ENCODE data around the gene MBOAT1. TPM values are rescaled to one million over a fixed set of nuclear protein-coding genes. Genes with fewer than 3 reads are reported as not detected.
A peak's percentile ranks its signal among the peaks of the same experiment; 100 is the strongest.

MBOAT1 gene
- total and polyA plus RNA-seq, 11 donors, result 2.1 to 14.4 (median 3.3) TPM

GRCh38 chr6:20170455-20171148, 41.7 kb downstream of the MBOAT1 start:
- intact Hi-C loops (cut with DNase I), result no loop called here
- Histone ChIP-seq H3K27ac (peak overlapping the region in 1 of 12 donors; percentile 43), H3K4me3 (no peak overlapping the region), H3K4me1 (peaks cover 0 to 56% (median 12%) of the 10 kb centered on the region in 12 donors), H3K27me3 (no peaks in the 10 kb centered on the region), H3K9me3 (no peaks in the 10 kb centered on the region), H3K36me3 (no peaks in the 10 kb centered on the region)
- no peak for TF ChIP-seq POLR2A (IDR thresholded peaks at IDR 0.05)
- TF ChIP-seq, protein P1, sequence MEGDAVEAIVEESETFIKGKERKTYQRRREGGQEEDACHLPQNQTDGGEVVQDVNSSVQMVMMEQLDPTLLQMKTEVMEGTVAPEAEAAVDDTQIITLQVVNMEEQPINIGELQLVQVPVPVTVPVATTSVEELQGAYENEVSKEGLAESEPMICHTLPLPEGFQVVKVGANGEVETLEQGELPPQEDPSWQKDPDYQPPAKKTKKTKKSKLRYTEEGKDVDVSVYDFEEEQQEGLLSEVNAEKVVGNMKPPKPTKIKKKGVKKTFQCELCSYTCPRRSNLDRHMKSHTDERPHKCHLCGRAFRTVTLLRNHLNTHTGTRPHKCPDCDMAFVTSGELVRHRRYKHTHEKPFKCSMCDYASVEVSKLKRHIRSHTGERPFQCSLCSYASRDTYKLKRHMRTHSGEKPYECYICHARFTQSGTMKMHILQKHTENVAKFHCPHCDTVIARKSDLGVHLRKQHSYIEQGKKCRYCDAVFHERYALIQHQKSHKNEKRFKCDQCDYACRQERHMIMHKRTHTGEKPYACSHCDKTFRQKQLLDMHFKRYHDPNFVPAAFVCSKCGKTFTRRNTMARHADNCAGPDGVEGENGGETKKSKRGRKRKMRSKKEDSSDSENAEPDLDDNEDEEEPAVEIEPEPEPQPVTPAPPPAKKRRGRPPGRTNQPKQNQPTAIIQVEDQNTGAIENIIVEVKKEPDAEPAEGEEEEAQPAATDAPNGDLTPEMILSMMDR (IDR thresholded peaks at IDR 0.05), result no peak
- DNase-seq (no peak), ATAC-seq (no peak)
- 85 to 94% (median 93%) methylated on average over 4 of the region's 4 CpGs for WGBS, 4 donors

GRCh38 chr6:20169786-20170185, 42.5 kb downstream of the MBOAT1 start:
- Histone ChIP-seq H3K27me3 (no peaks in the 10 kb centered on the region), H3K4me3 (no peak overlapping the region), H3K27ac (peak overlapping the region in 9 of 12 donors; percentile 10 to 61 (median 47)), H3K9me3 (no peaks in the 10 kb centered on the region), H3K36me3 (no peaks in the 10 kb centered on the region), H3K4me1 (peaks cover 0 to 55% (median 12%) of the 10 kb centered on the region in 12 donors)
- intact Hi-C loops (cut with DNase I), result loop anchor here in 1 of 10 donors (5.0 kb wide), 1 partner anchor 43 kb away; the partner anchor contains the start of gene MBOAT1
- 58 to 73% (median 70%) methylated on average over 2 of the region's 2 CpGs for WGBS, 4 donors
- DNase-seq (no peak), ATAC-seq (peak in 1 of 4 donors; percentile 17)
- no peak for TF ChIP-seq POLR2A (IDR thresholded peaks at IDR 0.05)
- TF ChIP-seq, protein P1 (IDR thresholded peaks at IDR 0.05), result no peak

GRCh38 chr6:20169119-20169557, 43.1 kb downstream of the MBOAT1 start:
- WGBS, 4 donors, result 38 to 51% (median 44%) methylated on average over 2 of the region's 2 CpGs
- H3K4me3 ChIP-seq, result no peak overlapping the region

GRCh38 chr6:20168690-20169089, 43.6 kb downstream of the MBOAT1 start:
- DNase-seq (no peak), ATAC-seq (no peak)
- Histone ChIP-seq H3K36me3 (peaks cover 0 to under 1% (median 0%) of the 10 kb centered on the region in 9 donors), H3K9me3 (no peaks in the 10 kb centered on the region), H3K27ac (peak overlapping the region in 10 of 12 donors; percentile 26 to 64 (median 47)), H3K4me3 (no peak overlapping the region), H3K4me1 (peaks cover 0 to 44% (median 12%) of the 10 kb centered on the region in 12 donors), H3K27me3 (no peaks in the 10 kb centered on the region)
- intact Hi-C loops (cut with DNase I), result loop anchor here in 1 of 10 donors (5.0 kb wide), 1 partner anchor 44 kb away; the partner anchor contains the start of gene MBOAT1
- TF ChIP-seq, protein P1 (IDR thresholded peaks at IDR 0.05), result no peak
- no peak for TF ChIP-seq POLR2A (IDR thresholded peaks at IDR 0.05)
- 25 to 47% (median 28%) methylated on average over 2 of the region's 2 CpGs for WGBS, 4 donors

More at GRCh38 chr6:20169119-20169557, 43.1 kb downstream of the MBOAT1 start:
- H3K36me3 ChIP-seq, result no peaks in the 10 kb centered on the region
- H3K9me3 ChIP-seq, result no peaks in the 10 kb centered on the region
- intact Hi-C loops (cut with DNase I), result loop anchor here in 1 of 10 donors (5.0 kb wide), 1 partner anchor 43 kb away; the partner anchor contains the start of gene MBOAT1
- TF ChIP-seq POLR2A (IDR thresholded peaks at IDR 0.05), result no peak
- TF ChIP-seq, protein P1 (IDR thresholded peaks at IDR 0.05), result no peak
- H3K4me1 ChIP-seq, result peaks cover 0 to 48% (median 12%) of the 10 kb centered on the region in 12 donors
- H3K27ac ChIP-seq, result peak overlapping the region in 10 of 12 donors; percentile 26 to 64 (median 47)
- H3K27me3 ChIP-seq, result no peaks in the 10 kb centered on the region
- ATAC-seq (peak; percentile 63 to 86 (median 78)), DNase-seq (peak in 2 of 5 donors; percentile 28 to 32)
